ENCODE results near the gene SLC36A1. TPM values are rescaled to one million over a fixed set of nuclear protein-coding genes. Genes with fewer than 3 reads are reported as not detected.
A peak's percentile ranks its signal among the peaks of the same experiment; 100 is the strongest.

SLC36A1 gene
- total RNA-seq, 4 donors from 2014 or later: 16.8 to 24.9 (median 22.4) TPM

DNA sequence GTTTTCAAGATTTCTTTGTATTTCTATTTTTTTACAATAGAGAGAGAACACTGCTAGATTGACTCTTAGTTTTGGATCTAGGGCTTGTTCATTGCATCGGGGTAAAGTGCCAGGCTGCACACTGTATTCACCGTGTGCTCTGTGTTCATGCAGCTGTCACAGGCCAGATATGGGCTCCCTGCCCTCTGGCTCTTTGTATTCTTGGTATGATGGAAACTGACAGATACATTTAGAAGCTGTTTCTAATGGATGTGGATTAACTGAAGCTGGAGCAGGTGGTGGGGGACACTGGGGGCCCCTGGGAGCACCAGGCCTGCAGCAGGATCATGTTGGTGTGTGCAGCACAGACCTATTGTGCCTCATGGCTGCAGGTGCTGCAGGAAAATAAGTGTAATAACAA lies 28.0 kb downstream of the SLC36A1 start:
- Histone ChIP-seq H3K4me1 (peaks cover 0 to 4% (median 0%) of the 10 kb centered on the region in 4 donors), H3K4me3 (no peak overlapping the region), H3K27ac (no peak overlapping the region), H3K36me3 (peaks cover 0 to 95% (median 0%) of the 10 kb centered on the region in 3 donors), H3K27me3 (no peaks in the 10 kb centered on the region), H3K9me3 (no peaks in the 10 kb centered on the region)
- no peak for DNase-seq (ENCODE audit: low spot score in 2 of 2)
- WGBS, 2 donors: 52 to 71% methylated on average over 2 of the region's 2 CpGs
- TF ChIP-seq, protein P1, sequence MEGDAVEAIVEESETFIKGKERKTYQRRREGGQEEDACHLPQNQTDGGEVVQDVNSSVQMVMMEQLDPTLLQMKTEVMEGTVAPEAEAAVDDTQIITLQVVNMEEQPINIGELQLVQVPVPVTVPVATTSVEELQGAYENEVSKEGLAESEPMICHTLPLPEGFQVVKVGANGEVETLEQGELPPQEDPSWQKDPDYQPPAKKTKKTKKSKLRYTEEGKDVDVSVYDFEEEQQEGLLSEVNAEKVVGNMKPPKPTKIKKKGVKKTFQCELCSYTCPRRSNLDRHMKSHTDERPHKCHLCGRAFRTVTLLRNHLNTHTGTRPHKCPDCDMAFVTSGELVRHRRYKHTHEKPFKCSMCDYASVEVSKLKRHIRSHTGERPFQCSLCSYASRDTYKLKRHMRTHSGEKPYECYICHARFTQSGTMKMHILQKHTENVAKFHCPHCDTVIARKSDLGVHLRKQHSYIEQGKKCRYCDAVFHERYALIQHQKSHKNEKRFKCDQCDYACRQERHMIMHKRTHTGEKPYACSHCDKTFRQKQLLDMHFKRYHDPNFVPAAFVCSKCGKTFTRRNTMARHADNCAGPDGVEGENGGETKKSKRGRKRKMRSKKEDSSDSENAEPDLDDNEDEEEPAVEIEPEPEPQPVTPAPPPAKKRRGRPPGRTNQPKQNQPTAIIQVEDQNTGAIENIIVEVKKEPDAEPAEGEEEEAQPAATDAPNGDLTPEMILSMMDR (IDR thresholded peaks at IDR 0.05): no peak
- TF ChIP-seq EP300 (IDR thresholded peaks at IDR 0.05) (no peak), POLR2A (IDR thresholded peaks at IDR 0.05) (no peak)

DNA sequence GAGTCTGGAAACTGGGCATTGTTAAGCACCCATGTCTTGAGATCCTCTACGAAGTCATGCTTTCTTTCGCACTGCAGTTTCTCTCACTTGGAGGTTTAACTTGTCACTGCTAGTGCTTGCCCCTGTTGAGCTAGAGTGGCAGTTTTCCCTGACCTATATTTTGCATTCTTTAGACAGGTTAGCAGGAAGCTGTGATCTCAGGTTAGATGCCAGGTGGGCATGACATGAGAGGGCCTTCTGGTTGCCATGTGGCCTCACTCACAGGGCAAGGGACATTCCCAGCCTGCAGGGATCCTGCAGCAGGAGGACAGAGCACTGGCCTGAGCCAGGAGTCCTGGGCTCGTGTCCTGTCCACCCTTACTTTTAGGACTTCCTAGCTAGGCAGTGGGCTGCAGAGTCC lies 28.6 kb downstream of the SLC36A1 start:
- Histone ChIP-seq H3K27me3 (no peaks in the 10 kb centered on the region), H3K4me3 (no peak overlapping the region), H3K27ac (no peak overlapping the region), H3K36me3 (peaks cover 0 to 95% (median 0%) of the 10 kb centered on the region in 3 donors), H3K4me1 (peaks cover 0 to 7% (median 0%) of the 10 kb centered on the region in 4 donors), H3K9me3 (no peaks in the 10 kb centered on the region)
- 79 to 84% methylated on average over 3 of the region's 3 CpGs for WGBS, 2 donors
- TF ChIP-seq, protein P1 (IDR thresholded peaks at IDR 0.05): no peak
- TF ChIP-seq EP300 (IDR thresholded peaks at IDR 0.05) (no peak), POLR2A (IDR thresholded peaks at IDR 0.05) (no peak)
- no peak for DNase-seq (ENCODE audit: low spot score in 2 of 2)

DNA sequence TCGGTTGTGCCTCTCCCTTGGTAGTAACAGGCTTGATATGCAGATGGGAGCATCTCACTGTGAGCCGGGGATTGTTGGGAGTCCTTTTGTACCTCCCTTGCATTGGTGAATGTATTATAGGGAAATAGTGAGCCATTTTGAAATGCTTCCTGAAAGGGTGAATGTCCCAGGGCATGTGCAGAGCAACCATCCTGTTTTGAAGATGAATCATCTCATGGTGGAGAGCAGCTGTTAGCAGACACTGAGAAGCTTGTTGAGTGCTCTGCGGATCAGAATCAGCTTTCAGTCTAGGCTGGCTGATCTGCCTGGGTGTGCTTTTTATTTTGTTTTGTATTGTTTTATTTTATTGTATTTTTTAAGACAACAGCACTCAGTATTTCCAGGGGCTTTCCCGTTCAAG lies 29.7 kb downstream of the SLC36A1 start:
- H3K4me1 ChIP-seq: peaks cover 0 to 7% (median 0%) of the 10 kb centered on the region in 4 donors
- no peaks in the 10 kb centered on the region for H3K9me3 ChIP-seq
- no peaks in the 10 kb centered on the region for H3K27me3 ChIP-seq
- TF ChIP-seq EP300 (IDR thresholded peaks at IDR 0.05) (no peak), POLR2A (IDR thresholded peaks at IDR 0.05) (no peak)
- TF ChIP-seq, protein P1 (IDR thresholded peaks at IDR 0.05): no peak
- WGBS, 2 donors: 90 to 91% methylated on average over 4 of the region's 4 CpGs
- no peak overlapping the region for H3K4me3 ChIP-seq
- H3K36me3 ChIP-seq: peaks cover 0 to 95% (median 0%) of the 10 kb centered on the region in 3 donors
- no peak overlapping the region for H3K27ac ChIP-seq
- DNase-seq (ENCODE audit: low spot score in 2 of 2): no peak

DNA sequence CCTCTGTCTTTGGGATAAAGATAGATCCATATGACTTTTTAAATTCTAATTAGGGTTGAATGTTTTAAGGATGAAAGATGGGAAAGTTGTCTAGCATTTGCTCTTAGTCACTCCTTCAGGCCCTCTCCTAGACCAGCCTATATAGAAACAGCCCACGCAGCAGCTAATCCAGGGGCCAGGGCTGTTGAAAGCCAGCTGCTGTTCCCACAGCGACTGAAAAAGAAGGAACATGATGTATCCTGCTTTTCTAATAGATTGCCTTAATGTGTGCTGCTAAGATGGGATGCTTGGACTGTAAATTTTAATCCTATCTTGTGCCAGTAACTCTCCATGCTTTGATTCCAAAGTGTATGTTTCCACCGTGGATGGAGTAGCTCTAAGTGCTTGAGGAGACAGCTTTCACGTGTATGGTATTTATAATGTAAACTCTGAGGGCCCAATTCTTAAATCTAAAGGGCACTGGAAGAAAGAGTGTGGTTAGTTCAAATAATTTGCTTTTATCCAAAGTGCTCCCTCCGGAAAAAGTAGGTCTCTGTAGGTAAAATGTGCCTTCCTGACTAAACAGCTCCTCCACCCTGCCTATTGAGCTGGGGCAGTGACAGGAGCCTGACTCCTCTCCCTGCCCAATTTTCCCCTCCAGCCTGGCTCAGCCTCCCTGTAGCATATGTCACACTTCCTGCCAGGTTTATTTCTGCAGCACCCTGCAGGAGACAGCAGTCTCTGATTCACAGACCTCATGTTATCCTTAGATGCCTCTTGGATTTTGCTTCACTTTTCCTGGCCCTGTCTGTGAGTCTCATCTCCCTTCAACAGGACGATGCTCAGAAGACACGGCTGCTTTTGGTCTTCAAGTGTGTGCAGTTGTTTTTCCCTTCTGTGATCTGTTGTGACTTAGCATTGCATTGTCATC lies 33.2 kb downstream of the SLC36A1 start:
- no peak overlapping the region for H3K4me3 ChIP-seq
- H3K27me3 ChIP-seq: no peaks in the 10 kb centered on the region
- no peak overlapping the region for H3K27ac ChIP-seq
- H3K4me1 ChIP-seq: peaks cover 0 to 8% (median 3%) of the 10 kb centered on the region in 4 donors
- DNase-seq (ENCODE audit: low spot score in 2 of 2): no peak
- H3K9me3 ChIP-seq: no peaks in the 10 kb centered on the region
- TF ChIP-seq EP300 (IDR thresholded peaks at IDR 0.05): no peak
- no peak for TF ChIP-seq POLR2A (IDR thresholded peaks at IDR 0.05)
- 54 to 58% methylated on average over 7 of the region's 7 CpGs for WGBS, 2 donors
- H3K36me3 ChIP-seq: peaks cover 0 to 93% (median 5%) of the 10 kb centered on the region in 3 donors

DNA sequence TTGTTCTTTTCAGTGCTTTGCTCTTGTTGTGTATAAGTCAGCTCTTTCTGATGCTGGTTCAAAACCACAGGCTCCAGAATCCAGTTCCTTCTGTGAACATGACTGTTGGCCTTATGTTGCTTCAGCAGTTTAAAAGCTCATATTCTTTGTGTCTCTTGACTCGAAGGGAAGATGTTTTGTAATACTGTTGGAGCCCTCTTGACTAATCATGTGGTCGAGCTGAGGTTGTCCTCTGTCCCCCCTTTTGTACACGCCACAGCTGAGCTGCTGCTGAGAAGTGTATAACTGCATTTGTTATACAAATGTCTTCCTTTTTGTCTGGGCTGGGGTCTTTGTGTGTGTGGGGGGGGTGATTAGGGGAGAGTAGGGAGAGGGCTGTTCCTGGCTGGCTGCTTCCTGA lies 35.8 kb downstream of the SLC36A1 start:
- Histone ChIP-seq H3K27me3 (no peaks in the 10 kb centered on the region), H3K36me3 (peaks cover 0 to 93% (median 14%) of the 10 kb centered on the region in 3 donors), H3K4me3 (no peak overlapping the region), H3K9me3 (no peaks in the 10 kb centered on the region), H3K27ac (peak overlapping the region in 2 of 4 donors; percentile 52 to 64), H3K4me1 (peaks cover 0 to 8% (median 3%) of the 10 kb centered on the region in 4 donors)
- WGBS, 2 donors: 33 to 38% methylated on average over 3 of the region's 3 CpGs
- no peak for DNase-seq (ENCODE audit: low spot score in 2 of 2)
- TF ChIP-seq POLR2A (IDR thresholded peaks at IDR 0.05): no peak
- TF ChIP-seq, protein P1 (IDR thresholded peaks at IDR 0.05): no peak
- TF ChIP-seq EP300 (IDR thresholded peaks at IDR 0.05): peak in 1 of 2 donors; percentile 70

All from tibial nerve (tissue), 4 donors.